B cell (primary cell): ENCODE data around the gene SMARCA4. TPM values are rescaled to one million over a fixed set of nuclear protein-coding genes. Genes with fewer than 3 reads are reported as not detected.
"Not testable (repeated sequence)": the region's sequence is repeated elsewhere in the genome, so short reads cannot be mapped to it uniquely, and the experiment has no call there.

Experiments used
- ATAC-seq: fragments of 200-7000 bp; cut with Tn5 transposase; one replicate; pipeline ENCODE4 v1.10.0; 2021; ENCODE audit warnings: low read depth, mild to moderate bottlenecking, moderate number of reproducible peaks, moderate library complexity
- CTCF ChIA-PET: fragments of 350-600 bp; sonication (Branson Sonifier 250); formaldehyde crosslinking; loops from one replicate; lab custom pipeline; 2021; ENCODE audit warnings: antibody characterized with exemption, inconsistent platforms; lab: Charles Lee
- POLR2A ChIA-PET: fragments of 350-600 bp; sonication (Branson Sonifier 250); formaldehyde crosslinking; loops from one replicate; lab custom pipeline; 2021; ENCODE audit warnings: antibody characterized with exemption; lab: Charles Lee
- DNase-seq: peaks from one replicate; pipeline ENCODE4 v3.0.0; 2013
- H2AFZ ChIP-seq: 2 replicates; pipeline ENCODE4 v1.6.1; 2012; ENCODE audit warnings: mild to moderate bottlenecking, low read depth, low read length; ENCODE audit not compliant: insufficient read depth, poor library complexity, severe bottlenecking
- H3K27ac ChIP-seq, 2 donors: 1 replicate in 1 of 2; 2 replicates in 1 of 2; pipeline ENCODE4 v1.5.1; 2012 to 2013; ENCODE audit warnings: low read length in 2 of 2, mild to moderate bottlenecking in 2 of 2, moderate library complexity in 1 of 2
- H3K27me3 ChIP-seq, 4 experiments: fragments of 200-600 bp in 1 of 4; sonication (generic) in 1 of 4; replicated peaks in 1 of 4; 1 replicate in 2 of 4; 2 replicates in 2 of 4; pipeline versions ENCODE4 v1.6.1 to v1.7.0; 2013 to 2016; ENCODE audit warnings: low read length in 3 of 4, mild to moderate bottlenecking in 2 of 4, mixed read lengths in 1 of 4, moderate library complexity in 1 of 4; ENCODE audit not compliant: insufficient read depth in 4 of 4, control insufficient read depth in 3 of 4; ENCODE audit errors: control extremely low read depth in 1 of 4
- H3K36me3 ChIP-seq, 2 experiments: replicated peaks in 1 of 2; 1 replicate in 1 of 2; 2 replicates in 1 of 2; pipeline versions ENCODE4 v1.6.1 to v1.7.1; 2013; ENCODE audit warnings: low read length in 1 of 2; ENCODE audit not compliant: insufficient read depth in 2 of 2, control insufficient read depth in 1 of 2; ENCODE audit errors: control extremely low read depth in 1 of 2, extremely low read depth in 1 of 2
- H3K4me1 ChIP-seq, 2 donors: fragments of 200-600 bp in 1 of 2; sonication (generic) in 1 of 2; 1 replicate in 1 of 2; 2 replicates in 1 of 2; pipeline versions ENCODE4 v1.5.1 to v1.6.1; 2013 to 2017; ENCODE audit warnings: low read length in 2 of 2; ENCODE audit not compliant: control insufficient read depth in 2 of 2, insufficient read depth in 2 of 2
- H3K4me2 ChIP-seq: replicated peaks from 2 replicates; pipeline ENCODE3; 2012; ENCODE audit warnings: mild to moderate bottlenecking, low read depth, low read length; ENCODE audit not compliant: poor library complexity, severe bottlenecking
- H3K4me3 ChIP-seq, 5 experiments: fragments of 200-600 bp in 1 of 5; sonication (generic) in 1 of 5; 1 replicate in 3 of 5; 2 replicates in 2 of 5; pipeline versions ENCODE4 v1.5.1 to v1.7.0; 2011 to 2016; ENCODE audit warnings: low read length in 4 of 5, mild to moderate bottlenecking in 4 of 5, low read depth in 2 of 5, control low read depth in 1 of 5, moderate library complexity in 1 of 5; ENCODE audit not compliant: insufficient read depth in 1 of 5; ENCODE audit errors: control extremely low read depth in 1 of 5, extremely low read depth in 1 of 5
- H3K79me2 ChIP-seq: fragments of 200-600 bp; sonication (generic); one replicate; pipeline ENCODE4 v1.6.0; 2016; ENCODE audit warnings: low read length; ENCODE audit not compliant: control insufficient read depth, insufficient read depth
- H3K9ac ChIP-seq: fragments of 200-600 bp; sonication (generic); 2 replicates; pipeline ENCODE4 v1.6.1; 2017; ENCODE audit warnings: mild to moderate bottlenecking, low read length, moderate library complexity
- H3K9me3 ChIP-seq, 3 donors: one replicate each; pipeline versions ENCODE4 v1.6.1 to v1.7.1; 2013; ENCODE audit warnings: low read length in 2 of 3; ENCODE audit not compliant: control insufficient read depth in 2 of 3, insufficient read depth in 1 of 3; ENCODE audit errors: control extremely low read depth in 1 of 3
- H4K20me1 ChIP-seq: 2 replicates; pipeline ENCODE4 v1.6.0; 2012; ENCODE audit warnings: mild to moderate bottlenecking, low read length; ENCODE audit not compliant: insufficient read depth, control insufficient read depth, poor library complexity, severe bottlenecking
- H3K27ac Mint-ChIP-seq: one replicate; pipeline ENCODE4 v1.8.0; 2021; ENCODE audit warnings: mixed read lengths
- H3K27me3 Mint-ChIP-seq: one replicate; pipeline ENCODE4 v1.8.0; 2021; ENCODE audit warnings: mixed read lengths
- H3K4me1 Mint-ChIP-seq: one replicate; pipeline ENCODE4 v1.8.0; 2021; ENCODE audit warnings: mixed read lengths
- H3K4me3 Mint-ChIP-seq: one replicate; pipeline ENCODE4 v1.8.0; 2021; ENCODE audit warnings: mixed read lengths
- H3K9me3 Mint-ChIP-seq: one replicate; pipeline ENCODE4 v1.8.0; 2022; ENCODE audit warnings: mixed read lengths; ENCODE audit not compliant: insufficient read depth
- EZH2 ChIP-seq: IDR thresholded peaks from 2 replicates; pipeline ENCODE4 v1.6.1; 2012; ENCODE audit warnings: borderline replicate concordance, low read depth, mild to moderate bottlenecking, moderate library complexity, low read length; ENCODE audit not compliant: insufficient read depth, poor library complexity, severe bottlenecking
- WGBS: methylation state at CpG from one replicate; pipeline ENCODE4 v1.1.5; 2013; ENCODE audit warnings: missing lambda C conversion rate; ENCODE audit not compliant: insufficient coverage; 5-methylcytosine and 5-hydroxymethylcytosine counted together
- intact Hi-C: fragments of 100-400 bp; cut with micrococcal nuclease; formaldehyde crosslinking; loops from one replicate; pipeline ENCODE4 v1.10.0; 2022
- polyA plus RNA-seq: library from polyadenylated mRNA; depleted of rRNA; stranded (reverse); fragments of >200 nt; gene quantifications from 2 replicates; pipeline ENCODE4 v1.2.3, GENCODE V29; 2012
- total RNA-seq, 2 donors: library from RNA; stranded (reverse); fragments of 120-200 nt in 1 of 2; gene quantifications; 1 replicate in 1 of 2; 2 replicates in 1 of 2; pipeline versions ENCODE4 v1.2.3 to v1.2.4, GENCODE V29; 2013 to 2022
- TF ChIP-seq, protein P1 (sequence below): fragments of 200-600 bp; IDR thresholded peaks from one replicate; pipeline ENCODE4 v1.8.0; 2022; ENCODE audit warnings: antibody characterized with exemption, mild to moderate bottlenecking

The SMARCA4 gene
- total and polyA plus RNA-seq, 2 donors (not counting 1 experiment from before 2014, with no cell fraction given), result 49.7 to 82.3 TPM

DNA sequence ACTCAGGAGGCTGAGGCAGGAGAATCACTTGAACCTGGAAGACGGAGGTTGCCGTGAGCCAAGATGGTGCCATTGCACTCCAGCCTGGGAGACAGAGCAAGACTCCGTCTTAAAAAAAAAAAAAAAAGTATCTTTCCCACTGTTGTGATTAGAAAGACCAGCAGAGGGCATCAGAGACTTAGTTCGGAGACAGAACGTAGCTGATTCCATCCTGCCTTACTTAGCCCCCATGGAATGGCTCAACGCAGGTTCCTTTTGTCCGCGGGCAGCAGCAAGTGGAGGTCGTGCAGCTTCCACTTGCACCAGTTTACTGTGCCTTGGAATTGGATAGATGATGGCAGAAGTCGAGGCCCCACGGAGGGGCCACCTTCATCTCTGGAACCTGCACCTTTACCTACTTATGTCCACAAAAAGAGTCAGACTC lies 24.2 kb upstream of the SMARCA4 start:
- Mint-ChIP-seq H3K4me3 (peak overlapping the region; percentile 34), H3K4me1 (peaks cover 2% of the 10 kb centered on the region), H3K9me3 (no peaks in the 10 kb centered on the region), H3K27ac (no peak overlapping the region), H3K27me3 (no peaks in the 10 kb centered on the region)
- Histone ChIP-seq H2AFZ (no peak overlapping the region), H3K36me3 (no peaks in the 10 kb centered on the region), H3K4me2 (peak overlapping the region; percentile 44), H3K27ac (no peak overlapping the region), H4K20me1 (peaks cover 7% of the 10 kb centered on the region), H3K79me2 (peaks cover 30% of the 10 kb centered on the region), H3K4me3 (no peak overlapping the region), H3K27me3 (no peaks in the 10 kb centered on the region), H3K9ac (no peak overlapping the region), H3K9me3 (peaks cover 0 to 4% (median 0%) of the 10 kb centered on the region in 3 donors), H3K4me1 (peaks cover 0 to 4% of the 10 kb centered on the region in 2 donors)
- CTCF ChIA-PET, result interaction anchor here (0.6 to 3.0 kb wide), 25 partner anchors 8 to 594 kb away, joined by 3 to 10 read pairs (median 4); partner anchors contain the start of gene SMARCA4
- DNase-seq (peak; percentile 73), ATAC-seq (peak; percentile 60)
- POLR2A ChIA-PET, result interaction anchor here (0.6 to 0.7 kb wide), 2 partner anchors 53 to 877 kb away, joined by 4 to 5 read pairs; partner anchors contain the start of gene ZNF440
- TF ChIP-seq EZH2, result no peak
- TF ChIP-seq, protein P1, sequence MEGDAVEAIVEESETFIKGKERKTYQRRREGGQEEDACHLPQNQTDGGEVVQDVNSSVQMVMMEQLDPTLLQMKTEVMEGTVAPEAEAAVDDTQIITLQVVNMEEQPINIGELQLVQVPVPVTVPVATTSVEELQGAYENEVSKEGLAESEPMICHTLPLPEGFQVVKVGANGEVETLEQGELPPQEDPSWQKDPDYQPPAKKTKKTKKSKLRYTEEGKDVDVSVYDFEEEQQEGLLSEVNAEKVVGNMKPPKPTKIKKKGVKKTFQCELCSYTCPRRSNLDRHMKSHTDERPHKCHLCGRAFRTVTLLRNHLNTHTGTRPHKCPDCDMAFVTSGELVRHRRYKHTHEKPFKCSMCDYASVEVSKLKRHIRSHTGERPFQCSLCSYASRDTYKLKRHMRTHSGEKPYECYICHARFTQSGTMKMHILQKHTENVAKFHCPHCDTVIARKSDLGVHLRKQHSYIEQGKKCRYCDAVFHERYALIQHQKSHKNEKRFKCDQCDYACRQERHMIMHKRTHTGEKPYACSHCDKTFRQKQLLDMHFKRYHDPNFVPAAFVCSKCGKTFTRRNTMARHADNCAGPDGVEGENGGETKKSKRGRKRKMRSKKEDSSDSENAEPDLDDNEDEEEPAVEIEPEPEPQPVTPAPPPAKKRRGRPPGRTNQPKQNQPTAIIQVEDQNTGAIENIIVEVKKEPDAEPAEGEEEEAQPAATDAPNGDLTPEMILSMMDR, result peak; percentile 73
- WGBS, result 9% methylated on average over 5 of the region's 11 CpGs
- intact Hi-C loops, result no loop called here

DNA sequence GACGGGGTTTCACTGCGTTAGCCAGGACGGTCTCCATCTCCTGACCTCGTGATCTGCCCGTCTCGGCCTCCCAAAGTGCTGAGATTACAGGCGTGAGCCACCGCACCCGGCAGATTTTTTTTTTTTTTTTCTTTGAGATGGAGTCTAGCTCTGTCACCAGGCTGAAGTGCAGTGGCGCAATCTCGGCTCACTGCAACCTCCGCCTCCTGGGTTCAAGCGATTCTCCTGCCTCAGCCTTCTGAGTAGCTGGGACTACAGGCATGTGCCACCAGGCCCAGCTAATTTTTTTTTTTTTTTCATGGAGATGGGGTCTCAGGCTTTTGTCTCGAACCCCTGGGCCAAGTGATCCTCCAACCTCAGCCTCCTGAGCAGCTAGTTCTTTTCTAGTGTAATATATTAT lies 19.2 kb upstream of the SMARCA4 start:
- not testable (repeated sequence) for H4K20me1 ChIP-seq, H3K36me3 ChIP-seq, DNase-seq, H3K9ac ChIP-seq, H3K4me1 ChIP-seq, H3K27ac ChIP-seq, ATAC-seq, H3K4me3 Mint-ChIP-seq, H3K27me3 ChIP-seq, H3K4me2 ChIP-seq, H3K79me2 ChIP-seq, H3K9me3 Mint-ChIP-seq, H3K4me1 Mint-ChIP-seq, H3K4me3 ChIP-seq, H2AFZ ChIP-seq, H3K27ac Mint-ChIP-seq, H3K27me3 Mint-ChIP-seq, H3K9me3 ChIP-seq
- ChIA-PET CTCF (interaction anchor here (0.7 to 2.9 kb wide), 34 partner anchors 9 to 1149 kb away, joined by 3 to 23 read pairs (median 4); no protein-coding TSS in a partner anchor), POLR2A (interaction anchor here (0.6 to 0.8 kb wide), 4 partner anchors 19 to 92 kb away, joined by 3 to 8 read pairs (median 4); partner anchors contain the start of genes CARM1 and SMARCA4)
- intact Hi-C loops, result loop anchor here (1.0 to 5.0 kb wide), 4 partner anchors 19 to 261 kb away; partner anchors contain the start of gene SMARCA4
- whole genome bisulfite sequencing, result 95% methylated on average over 7 of the region's 14 CpGs

DNA sequence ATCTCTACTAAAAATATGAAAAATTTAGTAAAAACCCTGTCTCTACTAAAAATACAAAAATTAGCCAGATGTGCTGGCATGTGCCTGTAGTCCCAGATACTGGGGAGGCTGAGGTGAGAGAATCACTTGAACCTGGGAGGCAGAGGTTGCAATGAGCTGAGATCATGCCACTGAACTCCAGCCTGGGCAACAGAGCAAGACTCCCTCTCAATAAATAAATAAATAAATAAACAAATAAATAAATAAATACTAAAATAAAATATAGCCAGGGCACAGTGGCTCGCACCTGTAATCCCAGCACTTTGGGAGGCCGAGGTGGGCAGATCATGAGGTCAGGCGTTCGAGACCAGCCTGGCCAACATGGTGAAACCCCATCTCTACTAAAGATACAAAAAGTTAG lies 17.4 kb upstream of the SMARCA4 start:
- H3K79me2 ChIP-seq, H3K27me3 ChIP-seq, H3K4me2 ChIP-seq, H3K36me3 ChIP-seq, H3K9me3 Mint-ChIP-seq, H4K20me1 ChIP-seq, POLR2A ChIA-PET, ATAC-seq, H3K4me1 ChIP-seq, H3K27me3 Mint-ChIP-seq, H3K4me1 Mint-ChIP-seq, H3K4me3 ChIP-seq, H3K27ac ChIP-seq, H3K9me3 ChIP-seq, H3K27ac Mint-ChIP-seq, H2AFZ ChIP-seq, H3K4me3 Mint-ChIP-seq, H3K9ac ChIP-seq, DNase-seq: not testable (repeated sequence)
- intact Hi-C loops, result loop anchor here (2.0 to 5.0 kb wide), 2 partner anchors 17 to 259 kb away; partner anchors contain the start of gene SMARCA4
- CTCF ChIA-PET, result interaction anchor here (1.0 to 2.4 kb wide), 4 partner anchors 14 to 261 kb away, joined by 4 to 12 read pairs (median 8); no protein-coding TSS in a partner anchor
- WGBS, result no CpG with 5 or more reads among the region's 4 CpGs
